ENCODE measurements around the gene VAC14.

The VAC14 gene

DNA sequence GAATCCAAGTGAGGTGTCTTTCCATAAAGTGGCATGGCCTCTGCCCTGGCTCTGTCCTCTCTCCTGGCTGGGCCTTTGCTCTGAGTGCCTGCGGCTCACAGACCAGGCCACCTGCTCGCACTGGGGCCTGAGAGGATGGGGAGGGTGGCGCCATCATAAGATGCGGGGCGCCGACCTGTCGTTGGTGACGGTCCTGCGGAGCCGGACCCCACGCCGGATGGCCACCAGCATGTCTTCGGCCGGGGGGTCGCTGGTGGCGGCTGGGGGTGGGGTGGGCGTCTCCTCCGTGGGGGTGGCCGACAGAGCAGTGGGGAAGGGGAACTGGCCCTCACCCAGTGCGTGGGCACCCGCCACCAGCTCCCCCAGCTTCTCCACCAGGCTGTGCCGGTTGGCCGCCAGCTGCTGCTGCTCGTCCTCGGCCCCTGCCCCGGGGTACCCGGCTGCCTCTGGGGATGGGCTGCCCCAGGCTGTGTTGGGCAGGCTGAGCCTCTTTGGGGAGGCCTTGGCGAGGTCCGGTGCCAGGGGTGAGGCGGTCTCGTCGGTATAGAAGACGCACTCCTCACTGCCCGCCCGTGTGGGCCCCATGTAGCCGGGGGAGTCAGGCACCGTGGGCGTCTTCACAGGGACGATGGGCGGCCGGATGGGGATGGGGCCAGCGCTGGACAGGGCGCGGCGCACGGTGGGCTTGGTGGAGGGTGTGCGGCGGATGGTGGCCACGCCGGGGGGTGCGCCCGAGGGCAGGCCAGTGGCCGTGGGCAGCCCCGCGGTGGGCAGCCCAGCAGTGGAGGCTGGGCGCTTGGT is 137.2 kb downstream of the VAC14 start:
- DNase-seq (ENCODE audit: low read depth), result no peak

DNA sequence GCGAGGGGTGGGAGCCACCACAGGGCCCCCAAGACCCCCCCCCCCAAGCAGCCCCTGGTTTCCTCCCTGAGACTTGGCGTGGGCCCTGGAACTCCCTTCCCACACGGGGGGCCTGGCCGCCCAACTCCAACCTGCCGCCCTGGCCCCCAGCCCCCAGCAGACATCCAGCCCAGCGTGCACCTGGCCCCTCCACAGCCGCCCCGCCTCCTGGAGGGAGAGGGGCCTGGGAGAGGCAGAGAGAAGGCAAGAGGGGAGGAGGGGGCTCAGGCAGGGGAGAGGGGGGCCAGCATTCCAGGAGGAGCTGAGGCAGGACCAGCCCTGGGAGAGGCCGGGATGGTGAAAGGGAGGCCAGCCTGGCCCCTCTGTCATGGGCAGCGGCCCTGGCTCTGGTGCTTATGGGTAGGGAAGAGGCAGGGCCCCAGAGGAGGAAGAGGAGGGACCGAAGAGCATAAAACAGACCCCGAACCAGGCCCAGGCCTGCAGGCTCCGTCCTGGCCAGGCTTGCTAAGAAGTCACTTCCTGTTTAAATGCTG is 137.9 kb downstream of the VAC14 start:
- DNase-seq (ENCODE audit: low read depth), result no peak

DNA sequence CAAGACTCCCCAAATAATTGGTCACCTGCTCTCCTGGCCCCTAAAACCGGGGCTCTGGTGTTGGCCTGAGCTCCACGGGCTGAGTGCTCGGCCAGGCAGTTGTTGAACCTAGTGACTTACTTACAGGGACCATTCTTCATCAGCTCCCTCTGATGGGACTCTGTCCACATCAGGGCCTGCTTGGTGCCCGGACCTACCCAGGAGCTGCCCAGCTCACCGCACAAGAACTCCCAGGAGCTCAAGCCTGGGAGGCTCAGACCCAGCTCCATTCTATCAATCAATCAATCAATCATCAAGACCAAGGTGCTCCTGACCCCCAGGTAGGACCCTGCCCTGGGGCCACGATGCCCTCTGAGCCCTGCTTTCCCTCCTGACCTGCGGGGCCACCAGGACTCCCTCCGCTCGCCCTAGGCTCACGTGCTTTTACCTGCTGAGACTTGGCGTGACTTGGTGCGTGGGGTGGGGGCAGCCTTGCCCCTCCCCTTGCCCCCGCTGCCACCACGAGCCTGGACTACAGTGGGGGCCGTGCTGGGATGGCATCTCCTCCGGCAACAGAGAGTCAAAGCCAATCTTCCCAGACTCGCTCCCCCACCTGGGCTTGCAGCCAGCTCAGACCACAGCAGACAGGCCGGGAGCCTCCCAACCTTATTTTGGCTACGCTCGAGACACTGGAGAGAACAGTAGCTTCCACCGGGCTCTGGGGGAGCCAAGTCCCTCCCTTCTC is 138.9 kb downstream of the VAC14 start:
- no peak for DNase-seq (ENCODE audit: low read depth)

DNA sequence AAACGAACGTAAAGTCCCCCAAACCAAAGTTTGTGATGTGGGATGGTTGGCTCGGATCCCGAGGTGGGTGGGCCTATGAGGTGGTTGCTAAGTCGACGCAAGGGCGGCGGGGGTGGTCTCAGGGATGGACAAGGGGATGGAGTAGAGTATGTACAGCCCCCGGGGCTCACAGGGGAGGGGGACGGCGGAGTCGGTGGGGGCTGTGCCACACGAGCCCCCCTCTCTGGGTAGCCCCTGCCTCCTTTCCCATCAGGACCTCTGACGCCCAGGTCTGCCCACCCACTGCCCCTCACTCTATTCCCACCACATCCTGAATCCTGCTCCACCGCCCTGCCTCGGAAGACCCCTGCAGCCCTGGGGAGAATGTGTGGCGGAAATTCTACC is 139.4 kb downstream of the VAC14 start:
- DNase-seq (ENCODE audit: low read depth), result no peak

DNA sequence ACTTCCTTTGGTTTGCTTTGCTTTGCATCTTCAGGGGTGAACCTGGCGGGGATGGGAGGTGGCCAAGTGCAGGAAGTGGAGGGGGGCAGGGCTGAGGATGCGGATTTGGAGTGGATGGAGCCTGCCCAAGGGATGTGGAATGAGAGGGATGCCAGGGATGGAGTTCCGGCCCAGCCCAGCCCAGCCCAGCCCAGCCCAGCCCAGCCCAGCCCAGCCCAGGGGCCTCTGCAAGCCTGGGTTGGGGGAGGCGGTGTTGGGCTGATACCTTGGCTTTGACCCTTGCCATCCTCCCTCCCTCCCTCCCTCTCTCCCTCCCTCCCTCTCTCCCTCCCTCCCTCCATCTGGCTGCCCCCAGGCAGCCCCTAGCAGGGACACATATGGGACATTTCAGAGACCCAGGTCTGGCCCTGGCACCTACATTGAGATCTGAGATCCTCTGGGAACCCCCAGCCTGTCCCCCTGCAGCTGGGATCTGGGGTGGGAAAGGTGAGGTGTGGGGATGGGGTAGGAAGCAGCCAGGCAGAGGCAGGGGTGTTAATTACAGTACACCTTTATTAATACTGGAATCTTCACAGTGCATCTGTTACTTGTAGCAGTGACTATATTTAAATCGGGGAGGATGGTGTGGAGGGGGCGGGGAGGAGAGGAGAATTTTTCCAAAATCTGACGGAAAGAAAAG is 140.1 kb downstream of the VAC14 start:
- DNase-seq (ENCODE audit: low read depth), result no peak

DNA sequence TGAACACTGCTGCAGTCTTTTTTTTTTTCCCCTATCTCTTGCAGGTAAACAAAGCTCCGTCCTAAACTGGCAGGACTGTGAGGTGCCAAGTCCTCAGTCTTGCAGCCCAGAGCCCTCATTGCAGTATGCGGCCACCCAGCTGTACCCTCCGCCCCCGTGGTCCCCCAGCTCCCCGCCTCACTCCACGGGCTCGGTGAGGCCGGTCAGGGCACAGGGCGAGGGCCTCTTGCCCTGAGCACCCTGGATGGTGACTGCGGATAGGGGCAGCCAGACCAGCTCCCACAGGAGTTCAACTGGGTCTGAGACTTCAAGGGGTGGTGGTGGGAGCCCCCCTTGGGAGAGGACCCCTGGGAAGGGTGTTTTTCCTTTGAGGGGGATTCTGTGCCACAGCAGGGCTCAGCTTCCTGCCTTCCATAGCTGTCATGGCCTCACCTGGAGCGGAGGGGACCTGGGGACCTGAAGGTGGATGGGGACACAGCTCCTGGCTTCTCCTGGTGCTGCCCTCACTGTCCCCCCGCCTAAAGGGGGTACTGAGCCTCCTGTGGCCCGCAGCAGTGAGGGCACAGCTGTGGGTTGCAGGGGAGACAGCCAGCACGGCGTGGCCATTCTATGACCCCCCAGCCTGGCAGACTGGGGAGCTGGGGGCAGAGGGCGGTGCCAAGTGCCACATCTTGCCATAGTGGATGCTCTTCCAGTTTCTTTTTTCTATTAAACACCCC is 140.8 kb downstream of the VAC14 start:
- no peak for DNase-seq (ENCODE audit: low read depth)

DNA sequence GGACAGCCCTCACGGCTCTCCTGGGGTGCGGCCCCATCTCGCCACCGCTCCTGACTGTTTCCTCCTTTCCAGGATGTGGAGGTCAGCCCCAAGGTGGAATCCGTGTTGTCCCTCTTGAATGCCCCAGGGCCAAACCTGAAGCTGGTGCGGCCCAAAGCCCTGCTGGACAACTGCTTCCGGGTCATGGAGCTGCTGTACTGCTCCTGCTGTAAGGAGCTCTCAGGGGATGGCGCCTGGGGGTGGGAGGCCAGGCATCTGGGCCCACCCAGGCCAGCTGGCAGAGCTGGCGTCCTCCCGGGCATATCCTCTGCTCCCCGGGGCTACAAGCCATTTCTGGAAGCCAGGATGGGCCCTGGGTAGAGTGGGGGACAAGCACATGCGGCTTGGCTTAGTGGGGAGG is 141.4 kb downstream of the VAC14 start:
- DNase-seq (ENCODE audit: low read depth), result no peak

DNA sequence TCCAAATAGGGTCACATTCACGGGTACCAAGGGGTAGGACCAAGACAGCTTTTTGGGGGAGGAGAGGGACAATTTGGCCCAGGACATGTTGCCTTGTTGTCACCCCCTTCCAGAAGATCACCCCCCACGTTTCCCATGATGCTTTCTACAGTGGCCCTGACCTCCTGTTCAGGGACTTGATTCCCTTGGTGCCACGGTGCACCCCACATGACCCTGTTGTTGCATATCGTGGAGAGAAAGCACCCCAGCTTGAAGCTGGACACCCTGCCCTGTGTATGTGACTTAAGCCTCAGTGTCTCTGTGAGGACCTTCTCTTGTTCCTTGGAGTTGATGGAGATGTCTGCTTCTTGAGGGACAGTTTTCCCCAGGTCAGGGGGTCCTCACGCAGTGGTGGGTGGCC is 142.0 kb downstream of the VAC14 start:
- DNase-seq (ENCODE audit: low read depth), result no peak

DNA sequence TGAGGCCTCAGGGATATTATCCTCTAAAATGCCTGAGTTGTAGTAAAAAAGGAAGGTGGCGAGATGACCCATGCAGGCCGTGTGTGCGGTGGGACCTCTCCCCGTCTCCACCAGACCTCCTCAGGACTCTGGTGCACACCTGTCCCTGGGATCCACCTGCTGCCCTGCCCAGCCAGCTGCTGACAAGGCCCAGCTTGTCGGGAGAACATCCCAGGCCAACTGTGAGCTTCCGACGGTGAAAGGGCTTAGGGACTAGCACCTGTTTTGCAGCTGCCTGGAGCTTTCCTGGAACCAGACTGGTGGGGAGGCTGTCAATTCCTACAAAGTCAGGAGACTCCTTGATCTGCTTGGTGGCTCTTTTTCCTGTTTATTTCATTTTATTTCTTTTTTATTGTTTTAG is 143.0 kb downstream of the VAC14 start:
- no peak for DNase-seq (ENCODE audit: low read depth)

DNA sequence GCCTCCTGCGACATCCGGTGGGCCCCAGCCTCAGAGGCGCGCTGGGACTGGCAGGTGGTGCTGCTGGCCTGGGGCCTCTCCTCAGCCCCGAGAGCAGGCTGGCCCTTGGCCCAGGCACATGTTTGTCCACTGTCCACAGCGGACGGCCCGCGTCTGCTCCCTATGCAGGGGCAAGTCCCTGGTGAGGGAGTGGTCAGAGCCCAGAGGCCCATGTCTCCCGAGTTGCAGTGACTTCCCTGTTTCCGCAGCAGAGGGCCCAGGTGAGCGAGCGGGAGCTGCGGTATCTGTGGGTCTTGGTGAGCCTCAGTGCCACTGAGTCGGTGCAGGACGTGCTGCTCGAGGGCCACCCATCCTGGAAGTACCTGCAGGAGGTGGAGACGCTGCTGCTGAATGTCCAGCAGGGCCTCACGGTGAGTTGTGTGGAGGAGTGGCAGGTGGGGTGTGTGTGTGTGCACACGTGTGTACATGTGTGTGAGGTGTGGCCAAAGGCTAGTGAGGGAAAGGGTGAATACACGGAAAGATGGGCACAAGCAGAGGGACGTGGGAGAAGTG is 144.2 kb downstream of the VAC14 start:
- DNase-seq (ENCODE audit: low read depth), result no peak

DNA sequence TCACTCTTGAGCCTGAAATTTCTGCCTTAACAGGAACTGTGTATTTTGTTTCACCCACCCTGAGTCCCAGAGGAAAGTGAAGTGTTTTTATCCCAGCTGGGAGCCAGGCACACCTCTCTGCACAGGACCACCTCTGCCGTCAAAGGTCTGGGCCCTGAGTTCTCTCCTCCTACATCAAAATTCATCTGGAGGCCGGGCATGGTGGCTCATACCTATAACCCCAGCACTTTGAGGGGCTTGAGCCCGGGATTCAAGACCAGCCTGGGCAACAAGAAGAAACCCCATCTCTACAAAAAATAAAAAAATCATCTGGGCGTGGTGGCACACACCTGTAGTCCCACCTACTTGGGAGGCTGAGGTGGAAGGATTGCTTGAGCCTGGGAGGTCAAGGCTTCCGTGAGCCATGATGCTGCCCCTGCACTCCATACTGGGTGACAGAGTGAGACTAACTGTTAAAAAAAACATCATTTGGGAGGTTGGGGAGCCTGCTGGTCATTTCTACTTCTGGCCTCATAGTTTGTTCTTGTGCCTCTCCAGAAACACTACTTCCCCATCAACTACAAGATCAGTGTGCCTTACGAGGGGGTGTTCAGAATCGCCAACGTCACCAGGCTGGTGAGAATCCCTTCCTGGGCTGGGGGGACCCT is 144.8 kb downstream of the VAC14 start:
- DNase-seq (ENCODE audit: low read depth), result no peak

DNA sequence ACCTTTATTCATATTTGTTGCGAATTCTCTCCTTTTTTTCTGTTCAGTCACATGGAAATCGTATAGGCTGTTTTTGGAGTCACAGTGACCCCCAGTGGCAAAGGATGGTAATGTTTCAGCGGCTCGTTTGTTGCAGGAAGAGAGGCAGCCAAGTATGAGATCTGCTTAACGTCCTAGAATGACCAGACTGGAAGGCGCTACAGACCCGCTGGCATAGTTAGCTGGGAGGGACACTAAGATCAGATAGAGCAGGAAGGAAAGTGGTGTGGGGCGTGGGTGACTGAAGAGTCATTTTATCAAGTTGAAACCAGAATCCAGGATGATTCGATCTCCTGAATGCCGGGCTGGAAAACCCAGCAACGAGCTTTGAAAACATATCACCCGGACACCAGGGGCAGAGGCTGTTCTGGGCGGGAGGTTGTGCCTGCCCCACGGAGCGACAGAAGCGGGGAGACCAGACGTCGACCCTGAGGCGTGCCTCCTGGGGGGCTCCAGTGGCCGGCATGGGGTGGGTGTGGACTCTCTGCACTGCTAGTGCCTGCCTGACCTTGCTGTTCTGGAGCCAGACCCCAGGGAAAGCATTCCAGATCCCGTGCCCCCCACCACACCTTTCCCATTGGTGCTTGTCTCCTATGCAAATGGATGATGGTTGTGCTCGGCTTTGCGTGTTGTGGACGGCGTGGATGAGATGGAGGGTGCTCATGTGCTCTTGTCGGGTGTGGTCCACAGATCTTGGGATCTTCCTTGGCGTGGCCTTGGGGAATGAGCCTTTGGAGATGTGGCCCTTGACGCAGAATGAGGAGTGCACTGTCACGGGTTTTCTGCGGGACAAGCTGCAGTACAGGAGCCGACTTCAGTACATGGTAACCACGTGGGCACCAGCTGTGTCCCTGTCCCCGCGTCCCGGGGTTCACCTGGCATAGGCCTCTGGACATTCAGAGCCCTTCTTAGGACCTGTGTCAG is 146.9 kb downstream of the VAC14 start:
- DNase-seq (ENCODE audit: low read depth), result peak; percentile 65

DNA sequence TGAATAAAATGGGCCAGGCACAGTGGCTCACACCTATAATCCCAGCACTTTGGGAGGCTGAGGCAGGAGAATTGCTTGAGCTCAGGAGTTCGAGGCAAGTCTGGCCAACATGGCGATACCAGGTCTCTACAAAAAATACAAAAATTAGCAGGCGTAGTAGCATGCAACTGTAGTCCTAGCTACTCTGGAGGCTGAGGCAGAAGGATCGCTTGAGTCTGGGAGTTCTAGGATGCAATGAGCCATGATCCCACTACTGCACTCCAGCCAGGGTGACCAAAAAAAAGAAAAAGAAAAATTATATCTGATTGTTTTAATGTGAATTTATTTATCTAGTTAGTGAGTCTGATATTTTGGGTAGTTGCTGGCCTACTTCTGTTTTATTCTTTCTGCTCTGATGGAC is 147.6 kb downstream of the VAC14 start:
- no peak for DNase-seq (ENCODE audit: low read depth)

DNA sequence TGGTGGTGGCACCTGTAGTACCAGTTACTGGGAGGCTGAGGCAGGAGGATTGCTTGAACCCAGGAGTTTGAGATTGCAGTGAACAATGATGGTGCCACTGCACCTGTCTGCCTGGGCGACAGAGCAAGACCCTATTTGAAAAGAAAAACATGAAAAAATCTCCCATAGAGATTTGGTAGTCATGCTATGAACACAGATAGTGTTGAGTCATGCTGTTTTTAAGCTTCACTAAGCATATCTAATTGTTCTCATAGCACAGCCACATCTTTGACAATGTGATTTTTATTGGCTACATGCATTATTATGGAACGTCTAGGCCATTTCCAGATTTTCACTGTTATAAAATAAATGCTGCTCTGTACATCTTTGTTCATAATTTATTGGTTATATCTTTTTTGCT is 148.6 kb downstream of the VAC14 start:
- no peak for DNase-seq (ENCODE audit: low read depth)

DNA sequence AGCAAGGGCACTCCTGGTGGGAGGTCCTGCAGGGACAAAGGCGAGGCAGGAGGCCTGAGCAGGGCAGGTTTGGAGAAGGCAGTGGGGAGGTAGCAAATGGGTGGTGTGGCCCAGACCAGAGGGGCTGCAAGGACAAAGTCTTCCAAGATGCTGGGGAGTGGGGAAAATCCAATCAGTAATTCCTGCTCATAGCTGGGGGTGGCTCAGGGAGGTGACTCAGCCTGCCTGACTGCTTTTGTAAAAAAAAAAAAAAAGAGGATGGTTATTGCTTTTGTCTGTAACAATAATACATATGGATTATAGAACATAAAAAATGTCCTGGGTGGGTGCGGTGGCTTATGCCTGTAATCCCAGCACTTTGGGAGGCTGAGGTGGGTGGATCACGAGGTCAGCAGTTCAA is 149.4 kb downstream of the VAC14 start:
- DNase-seq (ENCODE audit: low read depth), result no peak

DNA sequence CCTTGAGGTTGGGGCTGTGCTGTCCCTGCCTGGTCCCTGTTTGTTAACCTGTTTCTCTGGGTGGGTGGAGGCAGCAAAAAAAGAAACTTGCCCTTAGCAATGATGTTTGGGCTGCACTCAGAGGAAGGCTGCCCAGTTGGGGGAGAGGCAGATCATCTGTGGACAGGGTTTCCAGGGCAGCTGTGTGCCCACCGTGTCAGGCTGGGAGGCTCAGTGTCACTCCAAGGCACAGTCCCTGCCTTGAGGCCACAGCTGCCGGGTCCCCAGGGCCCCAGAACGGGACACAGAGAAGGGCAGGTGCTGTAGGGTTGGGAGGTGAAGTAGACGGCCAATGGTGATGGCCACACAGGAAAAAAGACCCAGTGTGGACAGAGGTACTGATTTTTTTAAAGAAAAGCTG is 150.7 kb downstream of the VAC14 start:
- no peak for DNase-seq (ENCODE audit: low read depth)

DNA sequence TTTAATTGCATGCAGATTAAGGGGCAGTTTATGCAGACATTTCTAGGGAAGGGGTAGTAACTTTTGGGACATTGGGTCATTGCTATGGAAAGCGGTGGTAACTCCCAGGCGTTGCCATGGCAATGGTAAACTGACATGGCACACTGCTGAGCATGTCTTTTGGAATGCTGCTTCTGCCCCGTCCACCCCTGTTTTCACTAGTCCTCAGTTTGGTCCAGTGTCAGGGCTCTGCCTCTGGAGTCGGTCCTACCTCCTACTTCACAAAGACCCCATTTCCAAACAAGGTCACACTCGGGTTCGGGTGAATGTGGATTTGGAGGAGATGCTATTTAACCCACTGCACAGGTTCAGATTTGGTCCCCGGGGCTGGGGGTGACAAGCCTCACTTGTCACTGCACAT is 151.7 kb downstream of the VAC14 start:
- DNase-seq (ENCODE audit: low read depth), result no peak

DNA sequence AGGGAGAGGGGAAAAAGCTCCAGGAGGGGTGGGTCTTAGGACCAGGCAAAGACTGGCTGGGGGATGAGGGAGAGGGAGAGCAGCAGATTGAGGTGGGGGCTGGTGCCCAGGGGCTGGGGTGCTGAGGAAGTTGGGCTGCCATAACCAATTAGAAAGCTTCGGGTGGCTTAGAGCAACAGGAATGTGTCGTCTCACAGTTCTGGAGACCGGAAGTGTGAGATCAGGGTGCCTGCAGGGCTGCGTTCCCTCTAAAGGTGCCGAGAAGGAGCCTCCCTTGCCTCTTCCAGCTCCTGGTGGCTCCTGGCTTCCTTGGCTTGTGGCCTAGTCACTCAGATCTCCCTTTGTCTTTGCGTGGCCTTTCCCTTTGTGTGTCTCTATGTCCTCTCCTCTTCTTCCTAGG is 152.4 kb downstream of the VAC14 start:
- DNase-seq (ENCODE audit: low read depth), result no peak

DNA sequence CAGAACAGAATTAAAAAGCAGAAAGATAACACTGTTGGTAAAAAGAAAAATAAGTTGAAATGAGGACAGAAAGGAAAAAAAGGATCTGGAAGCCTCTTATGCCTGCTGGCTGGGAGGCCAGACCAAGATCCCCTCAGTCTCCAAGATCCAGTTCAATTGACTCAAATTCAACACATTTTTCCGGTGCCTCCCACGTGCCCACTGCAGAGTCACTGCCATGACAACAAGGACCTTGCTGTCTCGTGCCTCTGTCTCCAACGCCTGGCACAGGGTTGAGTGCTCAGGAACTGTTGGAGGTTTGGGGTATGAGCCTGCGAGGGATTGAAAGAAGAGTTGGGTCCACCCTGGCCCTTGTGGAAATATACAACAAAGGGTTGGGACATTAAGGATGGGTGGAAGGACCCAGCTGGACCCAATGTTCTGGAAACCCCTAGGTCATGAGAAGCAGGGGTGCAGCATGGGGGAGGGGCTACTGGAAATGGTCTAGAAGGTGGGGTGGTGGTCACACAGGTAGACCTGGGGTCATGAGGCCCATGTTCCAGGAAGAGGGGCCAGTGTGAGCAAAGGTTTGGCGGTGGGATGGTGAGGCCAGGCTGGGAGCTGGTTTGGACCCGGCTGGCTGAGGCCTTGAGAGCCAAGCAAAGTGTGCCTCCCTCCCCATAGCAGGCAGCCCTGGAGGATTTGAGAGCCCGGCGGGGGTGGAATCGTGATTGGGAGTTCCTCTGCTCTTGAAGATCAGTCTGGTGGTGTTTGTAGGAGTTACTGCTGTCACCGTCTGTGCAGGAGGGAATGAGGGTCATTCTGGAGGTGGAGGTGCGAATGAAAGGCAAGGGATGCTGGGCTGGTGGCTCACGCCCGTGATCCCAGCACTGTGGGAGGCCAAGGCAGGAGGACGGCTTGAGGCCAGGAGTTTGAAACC is 153.3 kb downstream of the VAC14 start:
- DNase-seq (ENCODE audit: low read depth), result no peak
